Neural crest cell (in vitro differentiated cells): Measurements from ENCODE around the gene OR5B17. TPM values are rescaled to one million over a fixed set of nuclear protein-coding genes. Genes with fewer than 3 reads are reported as not detected.

ENCODE experiments used
- DNase-seq: peaks from one replicate; pipeline ENCODE4 v3.0.0; 2021; ENCODE audit warnings: low read depth, mixed read lengths, low spot score
- H3K27ac Mint-ChIP-seq: one replicate; pipeline ENCODE4 v1.8.0; 2021; ENCODE audit warnings: mild to moderate bottlenecking, mixed read lengths; ENCODE audit not compliant: unreplicated experiment
- H3K27me3 Mint-ChIP-seq: 2 replicates; pipeline ENCODE4 v1.8.0; 2021; ENCODE audit warnings: low read depth, mild to moderate bottlenecking, mixed read lengths
- H3K36me3 Mint-ChIP-seq: 2 replicates; pipeline ENCODE4 v1.8.0; 2021; ENCODE audit warnings: low read depth, mild to moderate bottlenecking, mixed read lengths
- H3K4me1 Mint-ChIP-seq: 2 replicates; pipeline ENCODE4 v1.8.0; 2021; ENCODE audit warnings: mixed read lengths
- H3K4me3 Mint-ChIP-seq: one replicate; pipeline ENCODE4 v1.8.0; 2021; ENCODE audit warnings: mild to moderate bottlenecking, mixed read lengths
- H3K9me3 Mint-ChIP-seq: 2 replicates; pipeline ENCODE4 v1.8.0; 2021; ENCODE audit warnings: mixed read lengths
- CTCF ChIP-seq: fragments of 200-600 bp; sonication (generic); conservative IDR thresholded peaks from 2 replicates; pipeline ENCODE4 v1.5.0; 2021; ENCODE audit warnings: antibody characterized with exemption, mild to moderate bottlenecking
- total RNA-seq: library from RNA; stranded (reverse); gene quantifications from 2 replicates; pipeline ENCODE4 v1.2.1, GENCODE V29; 2021

The OR5B17 gene
- total RNA-seq, 1 donor from 2014 or later = not detected

GRCh38 chr11:58318532-58318931 lies 40.3 kb downstream of the OR5B17 start:
- H3K27me3 Mint-ChIP-seq = no peaks in the 10 kb centered on the region
- no peak for TF ChIP-seq CTCF
- H3K27ac Mint-ChIP-seq = no peak overlapping the region
- H3K36me3 Mint-ChIP-seq = no peaks in the 10 kb centered on the region
- no peak for DNase-seq
- peaks cover 6% of the 10 kb centered on the region for H3K9me3 Mint-ChIP-seq
- no peaks in the 10 kb centered on the region for H3K4me1 Mint-ChIP-seq
- no peak overlapping the region for H3K4me3 Mint-ChIP-seq

- Mint-ChIP-seq H3K36me3 (no peaks in the 10 kb centered on the region), H3K9me3 (peaks cover 6% of the 10 kb centered on the region)
Observed at GRCh38 chr11:58316142-58316541, 42.7 kb downstream of the OR5B17 start.

More at GRCh38 chr11:58316142-58316541, 42.7 kb downstream of the OR5B17 start:
- Mint-ChIP-seq H3K27ac (no peak overlapping the region), H3K4me3 (no peak overlapping the region), H3K4me1 (no peaks in the 10 kb centered on the region), H3K27me3 (no peaks in the 10 kb centered on the region)
- DNase-seq = no peak
- no peak for TF ChIP-seq CTCF

Other genes starting within 250 kb of the OR5B17 start
- gene OR9I1, start 233.5 kb downstream of the OR5B17 start, total RNA-seq = not detected in 2 replicates
- gene OR9Q2, start 170.0 kb downstream of the OR5B17 start, total RNA-seq = not detected in 2 replicates
- gene OR1S2, start 154.9 kb downstream of the OR5B17 start, total RNA-seq = not detected in 2 replicates
- not detected in 2 replicates for gene OR1S1, start 146.3 kb downstream of the OR5B17 start, total RNA-seq
- not detected in 2 replicates for gene OR10Q1, start 130.2 kb downstream of the OR5B17 start, total RNA-seq
- gene OR10W1, start 90.8 kb downstream of the OR5B17 start, total RNA-seq = not detected in 2 replicates
- gene OR5B3, start 47.8 kb upstream of the OR5B17 start, total RNA-seq = not detected in 2 replicates
- not detected in 2 replicates for gene OR5B2, start 69.1 kb upstream of the OR5B17 start, total RNA-seq
- gene OR5B12, start 83.2 kb upstream of the OR5B17 start, total RNA-seq = not detected in 2 replicates
- gene OR5B21, start 149.0 kb upstream of the OR5B17 start, total RNA-seq = not detected in 2 replicates
- 2.9 and 3.1 TPM in 2 replicates for gene LPXN, start 216.8 kb upstream of the OR5B17 start, total RNA-seq
- gene ZFP91, start 220.0 kb upstream of the OR5B17 start, total RNA-seq = 48.0 and 51.5 TPM in 2 replicates